Measurements from ENCODE around the gene DPF3.

Gene DPF3

DNA sequence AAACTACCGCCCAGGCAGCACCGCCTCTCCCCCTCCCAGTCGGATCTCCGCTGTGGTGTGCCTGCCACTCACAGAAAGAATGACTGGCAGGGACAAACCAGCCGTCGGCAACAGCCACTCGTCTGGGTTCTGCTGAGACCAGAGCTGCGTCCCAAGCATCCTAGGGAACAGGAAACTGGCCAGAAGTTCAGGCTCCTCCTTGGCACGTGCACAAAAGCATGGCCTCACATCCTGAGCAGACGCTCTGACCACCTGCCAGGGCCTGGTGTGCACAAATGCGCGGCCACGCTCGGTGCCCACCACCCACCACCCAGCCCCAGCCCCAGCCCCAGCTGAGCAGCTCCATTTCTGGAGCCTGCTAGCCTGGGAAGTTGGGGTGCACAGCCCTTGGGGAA lies 214.8 kb downstream of the DPF3 start:
- in situ Hi-C loops (cut with HindIII; ENCODE audit: low sequenced_read_pairs), result loop anchor here (5.0 kb wide), 1 partner anchor 38 kb away; no protein-coding TSS in a partner anchor
- TF ChIP-seq, protein P1, sequence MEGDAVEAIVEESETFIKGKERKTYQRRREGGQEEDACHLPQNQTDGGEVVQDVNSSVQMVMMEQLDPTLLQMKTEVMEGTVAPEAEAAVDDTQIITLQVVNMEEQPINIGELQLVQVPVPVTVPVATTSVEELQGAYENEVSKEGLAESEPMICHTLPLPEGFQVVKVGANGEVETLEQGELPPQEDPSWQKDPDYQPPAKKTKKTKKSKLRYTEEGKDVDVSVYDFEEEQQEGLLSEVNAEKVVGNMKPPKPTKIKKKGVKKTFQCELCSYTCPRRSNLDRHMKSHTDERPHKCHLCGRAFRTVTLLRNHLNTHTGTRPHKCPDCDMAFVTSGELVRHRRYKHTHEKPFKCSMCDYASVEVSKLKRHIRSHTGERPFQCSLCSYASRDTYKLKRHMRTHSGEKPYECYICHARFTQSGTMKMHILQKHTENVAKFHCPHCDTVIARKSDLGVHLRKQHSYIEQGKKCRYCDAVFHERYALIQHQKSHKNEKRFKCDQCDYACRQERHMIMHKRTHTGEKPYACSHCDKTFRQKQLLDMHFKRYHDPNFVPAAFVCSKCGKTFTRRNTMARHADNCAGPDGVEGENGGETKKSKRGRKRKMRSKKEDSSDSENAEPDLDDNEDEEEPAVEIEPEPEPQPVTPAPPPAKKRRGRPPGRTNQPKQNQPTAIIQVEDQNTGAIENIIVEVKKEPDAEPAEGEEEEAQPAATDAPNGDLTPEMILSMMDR (IDR thresholded peaks at IDR 0.05; ENCODE audit: low read depth, low read length, missing control alignments), result no peak
- no peak for DNase-seq (ENCODE audit: low read depth)
- H3K4me3 ChIP-seq (ENCODE audit: low read depth, low read length), result no peak overlapping the region

DNA sequence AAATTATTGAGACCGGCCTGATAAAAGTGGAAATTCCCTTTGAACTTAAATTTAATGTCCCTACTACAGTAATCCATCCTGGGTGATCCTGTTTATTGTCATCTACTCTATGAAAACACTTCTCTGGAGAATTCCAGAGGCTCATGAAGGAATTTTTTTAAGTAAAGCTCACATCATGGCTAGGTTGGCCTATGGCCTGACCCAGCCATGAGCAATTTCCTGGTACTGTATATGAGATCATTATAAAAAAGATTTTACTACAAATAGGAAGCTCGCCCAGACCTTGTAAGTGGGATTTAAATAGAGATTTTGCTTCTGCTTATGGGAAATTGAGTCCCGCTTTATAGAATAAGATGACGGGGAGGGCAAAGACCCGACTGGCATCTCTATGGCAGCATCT lies 215.5 kb downstream of the DPF3 start:
- in situ Hi-C loops (cut with HindIII; ENCODE audit: low sequenced_read_pairs), result loop anchor here (5.0 kb wide), 1 partner anchor 39 kb away; no protein-coding TSS in a partner anchor
- TF ChIP-seq, protein P1 (IDR thresholded peaks at IDR 0.05; ENCODE audit: low read depth, low read length, missing control alignments), result no peak
- DNase-seq (ENCODE audit: low read depth), result no peak
- H3K4me3 ChIP-seq (ENCODE audit: low read depth, low read length), result no peak overlapping the region

DNA sequence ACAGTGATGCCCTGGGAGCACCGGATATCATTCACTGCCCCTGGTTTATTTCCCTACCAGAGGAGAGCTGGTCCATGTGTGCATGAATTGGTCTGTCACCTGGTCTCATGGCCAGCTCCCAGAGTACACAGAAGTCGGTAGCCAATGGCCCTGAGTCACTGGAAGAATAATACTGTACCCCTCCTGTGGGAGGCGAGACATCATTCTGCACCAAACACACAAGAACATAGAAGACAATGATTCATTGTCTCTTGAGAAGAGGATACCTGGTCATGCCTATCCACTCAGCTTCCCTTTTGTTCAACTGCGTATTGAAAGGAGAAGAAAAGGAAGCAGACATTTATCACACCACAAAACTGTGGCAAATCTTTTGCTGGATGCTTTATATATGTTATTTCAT lies 216.2 kb downstream of the DPF3 start:
- DNase-seq (ENCODE audit: low read depth), result no peak
- in situ Hi-C loops (cut with HindIII; ENCODE audit: low sequenced_read_pairs), result loop anchor here (5.0 kb wide), 1 partner anchor 40 kb away; no protein-coding TSS in a partner anchor
- no peak overlapping the region for H3K4me3 ChIP-seq (ENCODE audit: low read depth, low read length)
- TF ChIP-seq, protein P1 (IDR thresholded peaks at IDR 0.05; ENCODE audit: low read depth, low read length, missing control alignments), result no peak

DNA sequence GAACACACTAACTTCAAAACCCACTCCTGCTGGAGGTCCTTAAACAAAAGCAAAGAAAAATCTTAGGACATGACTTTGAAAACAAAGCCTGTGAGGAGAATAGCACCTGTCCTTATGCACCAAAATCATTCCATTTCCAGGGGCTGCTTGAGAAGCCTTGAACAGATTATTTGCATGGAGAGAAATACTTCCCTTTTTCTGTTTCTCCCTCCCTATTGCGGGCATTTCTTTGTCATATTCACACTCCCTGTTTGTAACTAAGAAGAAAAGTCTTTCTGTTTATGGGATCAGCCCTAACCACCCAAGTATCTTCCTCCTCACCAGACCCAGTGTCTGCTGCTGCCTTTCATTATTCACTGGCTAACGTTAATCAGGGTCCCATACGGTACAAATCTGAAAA lies 218.8 kb downstream of the DPF3 start:
- TF ChIP-seq, protein P1 (IDR thresholded peaks at IDR 0.05; ENCODE audit: low read depth, low read length, missing control alignments), result no peak
- DNase-seq (ENCODE audit: low read depth), result no peak
- in situ Hi-C loops (cut with HindIII; ENCODE audit: low sequenced_read_pairs), result loop anchor here (5.0 kb wide), 1 partner anchor 42 kb away; no protein-coding TSS in a partner anchor

DNA sequence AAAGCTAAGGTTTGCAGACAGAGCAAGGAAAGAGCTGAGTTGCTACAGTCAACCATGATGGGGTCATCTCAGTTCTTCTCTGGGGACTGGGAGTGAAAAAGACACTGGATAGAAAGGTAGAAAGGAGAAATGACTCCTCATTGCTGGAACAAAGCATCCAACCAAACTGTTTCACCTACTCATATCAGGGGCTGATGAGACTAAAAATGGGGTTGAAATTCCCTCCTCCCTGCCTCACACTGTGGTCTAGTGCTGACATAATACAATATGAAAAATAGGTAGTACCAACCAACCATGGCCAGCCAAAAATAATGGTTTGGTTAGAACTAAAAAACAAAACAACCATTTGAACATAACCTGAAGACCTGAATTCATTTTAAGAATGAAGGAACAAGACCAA lies 220.7 kb downstream of the DPF3 start:
- in situ Hi-C loops (cut with HindIII; ENCODE audit: low sequenced_read_pairs), result no loop called here
- DNase-seq (ENCODE audit: low read depth), result no peak
- H3K4me3 ChIP-seq (ENCODE audit: low read depth, low read length), result no peak overlapping the region
- TF ChIP-seq, protein P1 (IDR thresholded peaks at IDR 0.05; ENCODE audit: low read depth, low read length, missing control alignments), result no peak

More for the DNA sequence above, 218.8 kb downstream of the DPF3 start:
- H3K4me3 ChIP-seq (ENCODE audit: low read depth, low read length), result no peak overlapping the region

DNA sequence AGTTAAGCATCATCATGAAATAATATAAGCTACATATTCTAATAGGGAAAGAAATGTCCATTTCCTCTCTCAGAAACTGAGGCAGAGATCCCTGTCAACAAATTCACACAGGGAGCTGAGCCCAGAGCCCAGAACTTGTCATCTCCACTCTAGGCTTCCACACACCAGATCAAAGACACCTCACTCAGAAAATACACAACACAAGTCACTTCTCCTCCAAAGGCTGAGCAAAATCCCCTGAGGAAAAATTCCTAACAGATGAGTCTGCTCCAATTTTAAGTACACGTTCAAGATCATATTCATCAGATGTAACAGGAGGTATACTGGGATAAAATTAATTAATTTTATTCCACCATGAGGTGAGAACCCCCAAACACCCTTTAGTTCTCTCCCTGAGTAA lies 227.3 kb downstream of the DPF3 start:
- DNase-seq (ENCODE audit: low read depth), result peak; percentile 46
- TF ChIP-seq, protein P1 (IDR thresholded peaks at IDR 0.05; ENCODE audit: low read depth, low read length, missing control alignments), result no peak
- in situ Hi-C loops (cut with HindIII; ENCODE audit: low sequenced_read_pairs), result no loop called here
- no peak overlapping the region for H3K4me3 ChIP-seq (ENCODE audit: low read depth, low read length)
